GM12891 (cell line): ENCODE measurements around the gene BMP8B.
"Not testable (repeated sequence)": the region's sequence is repeated elsewhere in the genome, so short reads cannot be mapped to it uniquely, and the experiment has no call there.

Source experiments
- POLR2A ChIP-seq: IDR thresholded peaks from 2 replicates; pipeline ENCODE4 v1.6.1; 2011; ENCODE audit warnings: low read depth, low read length, control low read depth
- POLR2AphosphoS5 ChIP-seq: IDR thresholded peaks from 2 replicates; pipeline ENCODE4 v1.6.1; 2011; ENCODE audit warnings: low read depth, low read length, control low read depth
- TAF1 ChIP-seq: IDR thresholded peaks from 2 replicates; pipeline ENCODE4 v1.6.1; 2011; ENCODE audit warnings: low read depth, low read length, control low read depth

DNA sequence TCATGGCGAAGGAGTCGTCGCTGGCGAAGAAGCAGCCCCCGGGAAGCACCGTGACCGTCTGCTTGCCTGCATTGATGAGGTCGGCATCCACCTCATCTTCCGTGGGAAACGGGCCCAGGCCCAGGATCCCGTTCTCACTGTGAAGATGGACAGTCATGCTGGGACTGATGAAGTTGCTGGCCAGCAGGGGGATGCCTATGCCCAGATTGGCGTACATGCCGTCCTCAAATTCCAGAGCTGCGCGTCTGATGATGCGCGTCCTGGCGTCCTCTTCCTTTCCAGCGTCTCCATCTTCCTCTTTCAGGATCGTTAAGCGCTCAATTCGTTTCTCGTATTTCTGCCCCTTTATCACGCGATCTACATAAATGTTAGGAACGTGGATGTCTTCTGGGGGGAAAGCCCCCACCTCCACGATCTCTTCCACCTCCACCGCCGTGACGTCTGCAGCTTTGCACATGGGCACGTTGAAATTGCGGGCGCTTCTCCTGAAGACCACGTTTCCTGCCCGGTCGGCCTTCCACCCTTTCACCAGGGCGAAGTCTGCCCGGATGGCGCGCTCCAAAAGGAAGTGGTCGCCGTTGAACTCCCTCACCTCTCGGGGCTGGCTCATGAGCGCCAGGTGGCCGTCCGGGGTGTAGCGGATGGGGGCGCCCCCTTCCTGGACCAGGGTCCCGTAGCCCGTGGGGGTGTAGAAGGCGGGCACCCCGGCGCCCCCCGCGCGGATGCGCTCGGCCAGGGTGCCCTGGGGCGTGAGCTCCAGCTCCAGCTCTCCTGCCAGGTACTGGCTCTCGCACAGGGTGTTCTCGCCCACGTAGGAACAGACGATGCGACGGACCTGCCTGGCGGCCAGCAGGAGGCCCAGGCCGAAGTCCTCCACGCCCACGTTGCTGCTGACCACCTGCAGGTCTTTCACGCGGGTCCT is 18.3 kb downstream of the BMP8B start:
- not testable (repeated sequence) for TF ChIP-seq POLR2A, TAF1, POLR2AphosphoS5
